ENCODE data around the gene ZBTB12.

DNA sequence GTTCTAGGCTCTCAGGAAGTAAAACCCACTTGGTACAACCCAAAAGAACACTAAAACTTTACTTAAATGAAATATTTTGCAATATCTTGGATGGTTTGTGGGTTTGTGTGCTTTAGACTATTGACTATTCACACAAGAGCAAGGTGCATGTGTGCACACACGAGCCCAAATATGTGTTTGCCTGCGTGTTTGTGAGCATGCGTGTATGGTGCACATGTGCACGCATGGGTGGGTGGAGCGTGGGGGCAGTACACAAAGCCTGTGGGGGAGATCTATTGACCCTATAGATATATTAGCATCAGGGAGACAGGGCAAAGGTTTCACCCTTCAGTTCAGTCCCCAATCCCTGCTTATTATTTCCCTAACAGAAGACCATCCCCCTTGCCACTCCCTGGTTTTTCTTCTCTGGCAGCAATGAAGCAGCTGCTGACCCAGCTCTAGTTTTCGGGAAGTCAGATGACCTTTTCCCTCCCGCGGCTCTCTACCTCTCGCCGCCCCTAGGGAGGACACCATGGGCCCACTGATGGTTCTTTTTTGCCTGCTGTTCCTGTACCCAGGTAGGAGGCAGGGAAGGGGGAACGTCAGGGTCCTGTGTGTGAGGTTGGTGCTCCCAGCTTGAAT, 25.5 kb upstream of the ZBTB12 start, which contains the start of gene C2:
- TF ChIP-seq POLR2A (IDR thresholded peaks at IDR 0.05; ENCODE audit: low read length): no peak
- TF ChIP-seq GATA1 (IDR thresholded peaks at IDR 0.05; ENCODE audit: low read depth, low read length): no peak
